H1 (cell line): ENCODE measurements around the gene WBP1. TPM values are rescaled to one million over a fixed set of nuclear protein-coding genes. Genes with fewer than 3 reads are reported as not detected.

ENCODE experiments used
- CTCF ChIA-PET: fragments of 300-600 bp; sonication (Branson Sonifier 250); formaldehyde crosslinking; loops from one replicate; lab custom pipeline; 2021; ENCODE audit not compliant: partially characterized antibody; lab: Charles Lee
- POLR2A ChIA-PET: fragments of 300-600 bp; sonication (Branson Sonifier 250); formaldehyde crosslinking; loops from one replicate; lab custom pipeline; 2021; ENCODE audit warnings: inconsistent platforms; ENCODE audit not compliant: partially characterized antibody; lab: Charles Lee
- DNase-seq, 2 experiments: peaks; one replicate each; pipeline versions ENCODE4 v3.0.0 to v3.0.0-alpha.2; 2010 to 2022; ENCODE audit warnings: low spot score in 2 of 2, low read depth in 1 of 2, mixed read lengths in 1 of 2
- FAIRE-seq: peaks from 2 replicates; lab custom pipeline; 2011; peaks lifted over from hg19 to GRCh38; lab: Jason Lieb, UNC
- H2AFZ ChIP-seq: 2 replicates; pipeline ENCODE4 v1.8.1; 2012; ENCODE audit warnings: low read length, inconsistent platforms
- H2AK5ac ChIP-seq: 2 replicates; pipeline ENCODE4 v1.6.1; 2013; ENCODE audit warnings: low read depth, low read length
- H2BK120ac ChIP-seq: replicated peaks from 2 replicates; pipeline ENCODE3; 2013; ENCODE audit warnings: low read depth, low read length, inconsistent platforms
- H2BK12ac ChIP-seq: 2 replicates; pipeline ENCODE4 v1.6.1; 2013; ENCODE audit warnings: low read depth, low read length
- H2BK15ac ChIP-seq: 2 replicates; pipeline ENCODE4 v1.6.1; 2013; ENCODE audit warnings: low read length
- H2BK20ac ChIP-seq: 2 replicates; pipeline ENCODE4 v1.6.1; 2013; ENCODE audit warnings: low read length
- H2BK5ac ChIP-seq: 2 replicates; pipeline ENCODE4 v1.6.1; 2013; ENCODE audit warnings: low read depth, low read length
- H3K14ac ChIP-seq: 2 replicates; pipeline ENCODE4 v1.6.1; 2013; ENCODE audit warnings: inconsistent platforms; ENCODE audit not compliant: insufficient read length
- H3K18ac ChIP-seq: 2 replicates; pipeline ENCODE4 v1.6.1; 2013; ENCODE audit warnings: low read length; ENCODE audit errors: extremely low read depth
- H3K23ac ChIP-seq: 2 replicates; pipeline ENCODE4 v1.6.1; 2013; ENCODE audit warnings: inconsistent platforms; ENCODE audit not compliant: insufficient read length
- H3K23me2 ChIP-seq: 2 replicates; pipeline ENCODE4 v1.6.1; 2013; ENCODE audit warnings: low read depth, low read length
- H3K27ac ChIP-seq: 2 replicates; pipeline ENCODE4 v1.6.1; 2011; ENCODE audit warnings: low read depth, low read length, inconsistent platforms
- H3K27me3 ChIP-seq, 4 experiments: replicated peaks in 1 of 4; 1 replicate in 1 of 4; 2 replicates in 3 of 4; pipeline versions ENCODE4 v1.6.1 to v1.8.1; 2011 to 2013; ENCODE audit warnings: low read length in 3 of 4, mild to moderate bottlenecking in 3 of 4, inconsistent platforms in 2 of 4, mixed read lengths in 2 of 4, moderate library complexity in 1 of 4; ENCODE audit not compliant: control insufficient read depth in 3 of 4, insufficient read depth in 3 of 4; ENCODE audit errors: extremely low read depth in 1 of 4
- H3K36me3 ChIP-seq, 4 experiments: 2 replicates each; pipeline versions ENCODE4 v1.6.1 to v1.8.1; 2011 to 2013; ENCODE audit warnings: mild to moderate bottlenecking in 4 of 4, low read length in 3 of 4, moderate library complexity in 2 of 4, control low read depth in 1 of 4, inconsistent platforms in 1 of 4; ENCODE audit not compliant: insufficient read depth in 4 of 4, control insufficient read depth in 2 of 4
- H3K4ac ChIP-seq: replicated peaks from 2 replicates; pipeline ENCODE3; 2013; ENCODE audit warnings: low read length, low read depth, mixed read lengths, inconsistent platforms; ENCODE audit not compliant: insufficient read length
- H3K4me1 ChIP-seq, 4 experiments: replicated peaks in 1 of 4; 1 replicate in 1 of 4; 2 replicates in 3 of 4; pipeline versions ENCODE4 v1.6.1 to v1.8.1; 2011 to 2013; ENCODE audit warnings: low read length in 3 of 4, inconsistent platforms in 2 of 4, mixed read lengths in 1 of 4; ENCODE audit not compliant: insufficient read depth in 4 of 4, control insufficient read depth in 3 of 4
- H3K4me2 ChIP-seq, 2 experiments: 2 replicates each; pipeline versions ENCODE4 v1.6.1 to v1.8.1; 2011 to 2013; ENCODE audit warnings: low read depth in 2 of 2, low read length in 2 of 2, control low read depth in 1 of 2, inconsistent platforms in 1 of 2, mild to moderate bottlenecking in 1 of 2; ENCODE audit not compliant: insufficient read depth in 1 of 2
- H3K4me3 ChIP-seq, 4 experiments: fragments of 200-600, 300-600 bp in 1 of 4; sonication (generic), shearing (Covaris generic), sonication (Bioruptor Twin) in 1 of 4; 2 replicates each; pipeline versions ENCODE4 v1.5.1 to v1.8.1; 2011 to 2016; ENCODE audit warnings: low read length in 4 of 4, low read depth in 3 of 4, control low read depth in 2 of 4, inconsistent platforms in 2 of 4, mild to moderate bottlenecking in 2 of 4, mixed read lengths in 1 of 4, moderate library complexity in 1 of 4; ENCODE audit not compliant: insufficient read depth in 2 of 4; ENCODE audit errors: extremely low read depth in 1 of 4
- H3K56ac ChIP-seq: replicated peaks from 2 replicates; pipeline ENCODE3; 2013; ENCODE audit warnings: low read depth, mild to moderate bottlenecking, mixed read lengths, low read length, inconsistent platforms; ENCODE audit not compliant: insufficient read length
- H3K79me1 ChIP-seq: 2 replicates; pipeline ENCODE4 v1.6.1; 2013; ENCODE audit warnings: low read depth, low read length, control low read depth
- H3K79me2 ChIP-seq, 2 experiments: 2 replicates each; pipeline versions ENCODE4 v1.6.1 to v1.8.1; 2012 to 2013; ENCODE audit warnings: low read length in 2 of 2, mild to moderate bottlenecking in 2 of 2, inconsistent platforms in 1 of 2; ENCODE audit not compliant: insufficient read depth in 2 of 2, control insufficient read depth in 1 of 2
- H3K9ac ChIP-seq, 4 experiments: replicated peaks in 1 of 4; 1 replicate in 1 of 4; 2 replicates in 3 of 4; pipeline versions ENCODE4 v1.6.1 to v1.8.1; 2011 to 2013; ENCODE audit warnings: low read depth in 3 of 4, low read length in 3 of 4, control low read depth in 2 of 4, mild to moderate bottlenecking in 2 of 4, moderate library complexity in 2 of 4, inconsistent platforms in 1 of 4; ENCODE audit errors: extremely low read depth in 1 of 4
- H3K9me3 ChIP-seq, 2 experiments: 2 replicates each; pipeline versions ENCODE4 v1.6.1 to v1.8.1; 2012 to 2013; ENCODE audit warnings: mild to moderate bottlenecking in 2 of 2, moderate library complexity in 2 of 2, control low read depth in 1 of 2, inconsistent platforms in 1 of 2, low read depth in 1 of 2, low read length in 1 of 2, mixed read lengths in 1 of 2; ENCODE audit not compliant: insufficient read depth in 2 of 2
- H4K20me1 ChIP-seq, 2 experiments: replicated peaks in 1 of 2; 2 replicates each; pipeline versions ENCODE3 to v1.8.1; 2011 to 2013; ENCODE audit warnings: inconsistent platforms in 2 of 2, low read length in 2 of 2, mild to moderate bottlenecking in 1 of 2; ENCODE audit not compliant: insufficient read depth in 2 of 2, control insufficient read depth in 1 of 2
- H4K5ac ChIP-seq: 2 replicates; pipeline ENCODE4 v1.6.1; 2013; ENCODE audit warnings: low read length, low read depth, mixed read lengths, inconsistent platforms; ENCODE audit not compliant: insufficient read length
- H4K8ac ChIP-seq: 2 replicates; pipeline ENCODE4 v1.8.0; 2013; ENCODE audit warnings: mild to moderate bottlenecking, moderate library complexity, low read length, inconsistent platforms; ENCODE audit not compliant: insufficient read depth; ENCODE audit errors: extremely low read depth
- H4K91ac ChIP-seq: replicated peaks from 2 replicates; pipeline ENCODE3; 2013; ENCODE audit warnings: low read length, mixed read lengths, inconsistent platforms; ENCODE audit not compliant: insufficient read length
- ASH2L ChIP-seq: fragments of 200-600, 300-600 bp; sonication (generic); IDR thresholded peaks from one replicate; pipeline ENCODE4 v1.7.1; 2017; ENCODE audit warnings: low read length
- CTBP2 ChIP-seq: IDR thresholded peaks from 2 replicates; pipeline ENCODE4 v1.7.0; 2011; ENCODE audit warnings: borderline replicate concordance, mild to moderate bottlenecking, moderate library complexity, mixed read lengths, low read length; ENCODE audit not compliant: insufficient read depth, insufficient read length
- CTCF ChIP-seq, 3 experiments: IDR thresholded peaks; 1 replicate in 2 of 3; 2 replicates in 1 of 3; pipeline versions ENCODE4 v1.5.1 to v1.6.1; 2011; ENCODE audit warnings: low read length in 3 of 3, mild to moderate bottlenecking in 3 of 3, inconsistent platforms in 2 of 3, low read depth in 1 of 3, moderate library complexity in 1 of 3; ENCODE audit not compliant: insufficient read depth in 1 of 3; ENCODE audit errors: control extremely low read depth in 1 of 3
- EGR1 ChIP-seq: IDR thresholded peaks from 2 replicates; pipeline ENCODE4 v1.6.1; 2011; ENCODE audit warnings: low read depth, low read length, borderline replicate concordance
- JUN ChIP-seq: IDR thresholded peaks from 2 replicates; pipeline ENCODE4 v1.6.1; 2011; ENCODE audit warnings: low read depth, mild to moderate bottlenecking, improper control_type of control experiment, low read length
- PHF8 ChIP-seq: fragments of 200-600 bp; sonication (generic); conservative IDR thresholded peaks from 2 replicates; pipeline ENCODE4 v1.7.1; 2012; ENCODE audit warnings: low read depth, mild to moderate bottlenecking, inconsistent platforms, low read length, moderate library complexity
- SIRT6 ChIP-seq: IDR thresholded peaks from one replicate; pipeline ENCODE4 v1.7.1; 2012; ENCODE audit warnings: low read length, inconsistent platforms
- SUZ12 ChIP-seq: fragments of 200-600 bp; sonication (generic); IDR thresholded peaks from 2 replicates; pipeline ENCODE4 v1.6.1; 2012; ENCODE audit warnings: mild to moderate bottlenecking, inconsistent platforms, low read length, moderate library complexity, mixed read lengths
- TEAD4 ChIP-seq: IDR thresholded peaks from 2 replicates; pipeline ENCODE4 v1.6.1; 2012; ENCODE audit warnings: low read depth, low read length, inconsistent platforms, mixed read lengths
- USF2 ChIP-seq: IDR thresholded peaks from 2 replicates; pipeline ENCODE4 v1.6.1; 2011; ENCODE audit warnings: low read length, improper control_type of control experiment
- WGBS, 2 experiments: shearing (Covaris generic) in 1 of 2; methylation state at CpG; one replicate each; pipeline versions ENCODE4 v1.1.6 to v1.1.7; 2013 to 2015; ENCODE audit warnings: low lambda C conversion rate in 2 of 2, mixed read lengths in 2 of 2, inconsistent platforms in 1 of 2, low coverage in 1 of 2, missing lambda C conversion rate in 1 of 2; ENCODE audit not compliant: insufficient replicate concordance in 2 of 2, insufficient coverage in 1 of 2, insufficient read length in 1 of 2; ENCODE audit errors: extremely low coverage in 1 of 2, missing lambda C conversion rate in 1 of 2; 5-methylcytosine and 5-hydroxymethylcytosine counted together
- polyA plus RNA-seq, 7 experiments: library from polyadenylated mRNA; depleted of rRNA in 3 of 7; stranded (reverse) in 5 of 7; unstranded in 2 of 7; fragments of >200 nt in 5 of 7; fragments of 200-250 nt in 2 of 7; gene quantifications; 1 replicate in 5 of 7; 2 replicates in 1 of 7; 4 replicates in 1 of 7; pipeline versions ENCODE4 v1.2.1 to v1.2.3, GENCODE V29; 2011 to 2013; ENCODE audit warnings: missing spikeins in 2 of 7, mixed read lengths in 2 of 7
- total RNA-seq: library from RNA; stranded (reverse); fragmentation: NEBNext Ultra II Directional; extraction: Animal tissue kit (Norgen Biotek cat#: 25700); gene quantifications from 2 replicates; pipeline ENCODE4 v1.2.1, GENCODE V29; 2021

The WBP1 gene
- total and polyA plus RNA-seq, 2 of the 8 experiments (the other 6 are each of a cell fraction or from before 2014, with no cell fraction given): 57.2 to 190 TPM

GRCh38 chr2:74417763-74418162, 40.5 kb upstream of the WBP1 start:
- H3K23me2 ChIP-seq: peaks cover 10% of the 10 kb centered on the region
- no peak overlapping the region for H2BK12ac ChIP-seq
- DNase-seq (no peak), FAIRE-seq (no peak)
- no peak overlapping the region for H2BK120ac ChIP-seq
- no peaks in the 10 kb centered on the region for H3K9me3 ChIP-seq
- H2BK15ac ChIP-seq: no peak overlapping the region
- H3K23ac ChIP-seq: no peak overlapping the region
- 0 out of 7 replicates have a peak, but pooled peaks cover 0 to 1% (median 0%) of the 10 kb centered on the region in 4 experiments for H3K27me3 ChIP-seq
- H4K8ac ChIP-seq: no peak overlapping the region
- no peak overlapping the region for H2BK20ac ChIP-seq
- no peak for TF ChIP-seq TEAD4
- no peak for TF ChIP-seq JUN
- no peak for TF ChIP-seq CTBP2
- no peak for TF ChIP-seq SUZ12
- TF ChIP-seq PHF8: no peak
- no peak for TF ChIP-seq CTCF (IDR thresholded peaks at IDR 0.05; ENCODE audit: control extremely low read depth in 1 of 3, insufficient read depth in 1 of 3, low read depth in 1 of 3, low read length in 3 of 3)
- no peak for TF ChIP-seq ASH2L
- no peak for TF ChIP-seq EGR1
- no peak for TF ChIP-seq USF2
- no peak for TF ChIP-seq SIRT6
- no peaks in the 10 kb centered on the region for H3K79me2 ChIP-seq
- no peak overlapping the region for H3K4me2 ChIP-seq
- no peak overlapping the region for H3K14ac ChIP-seq
- no peak overlapping the region for H3K18ac ChIP-seq
- H3K9ac ChIP-seq: no peak overlapping the region
- ChIA-PET POLR2A (interaction anchor here (0.6 to 1.0 kb wide), 2 partner anchors 30 to 141 kb away, joined by 3 read pairs; no protein-coding TSS in a partner anchor), CTCF (interaction anchor here (1.0 to 1.2 kb wide), 2 partner anchors 16 to 48 kb away, joined by 3 read pairs; partner anchors contain the start of gene MOGS)
- H3K79me1 ChIP-seq: no peaks in the 10 kb centered on the region
- H3K56ac ChIP-seq: no peak overlapping the region
- no peaks in the 10 kb centered on the region for H4K20me1 ChIP-seq
- H3K27ac ChIP-seq: no peak overlapping the region
- no peak overlapping the region for H2AK5ac ChIP-seq
- no peak overlapping the region for H2BK5ac ChIP-seq
- no peak overlapping the region for H3K4me3 ChIP-seq
- H3K4me1 ChIP-seq: peaks cover 0 to 16% (median 3%) of the 10 kb centered on the region in 4 experiments; a peak in 4 of 7 replicates
- no peak overlapping the region for H2AFZ ChIP-seq
- H4K91ac ChIP-seq: no peak overlapping the region
- WGBS, 2 experiments: 100% methylated on average over 2 of the region's 6 CpGs; no CpG with 5 or more reads in 1 of the 2 experiments
- no peaks in the 10 kb centered on the region for H3K36me3 ChIP-seq
- no peak overlapping the region for H4K5ac ChIP-seq
- H3K4ac ChIP-seq: no peak overlapping the region
